Activated naive CD8-positive, alpha-beta T cell treated with anti-CD3 and anti-CD28 coated beads, Interleukin-2, amount 50 U/mL, for 16 hours (primary cell): ENCODE data around the gene SZRD1.

ENCODE experiments used
- DNase-seq: peaks from one replicate; pipeline ENCODE4 v3.0.0-alpha.2; 2020; ENCODE audit warnings: low read depth, low spot score

Gene SZRD1

DNA sequence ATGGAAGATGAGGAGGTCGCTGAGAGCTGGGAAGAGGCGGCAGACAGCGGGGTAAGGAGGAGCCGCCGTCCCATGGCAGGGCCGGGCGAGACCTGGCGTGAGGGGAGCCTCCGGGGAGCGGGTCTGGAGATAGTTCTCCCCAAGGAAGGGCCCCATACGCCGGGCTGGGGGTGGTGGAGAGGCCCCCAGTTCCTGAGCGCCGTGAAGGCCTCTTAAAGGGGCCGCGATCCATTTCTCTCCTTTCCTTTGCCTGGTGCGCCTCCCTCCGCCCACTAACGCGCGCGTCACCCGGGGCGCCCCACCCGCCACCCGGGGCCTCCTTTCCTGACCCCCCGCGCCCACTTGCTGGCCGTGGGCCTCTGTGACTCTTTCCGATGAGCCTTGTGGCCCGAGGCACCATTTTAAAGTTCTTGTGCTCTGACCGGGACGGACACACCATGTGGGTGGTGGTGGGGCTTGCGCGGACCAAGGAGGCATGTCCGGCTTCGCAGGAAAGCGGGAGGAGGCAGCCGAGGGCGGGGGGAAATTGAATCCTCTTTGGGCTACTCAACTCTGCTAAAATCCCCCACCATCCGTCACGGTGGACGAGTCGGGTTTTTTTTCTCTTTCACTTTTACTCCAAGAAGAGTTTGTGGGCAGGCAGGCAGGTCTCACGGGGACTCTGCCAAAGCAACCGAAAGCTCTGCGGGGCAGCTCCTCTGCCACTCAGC, 371 bp downstream of the SZRD1 start:
- DNase-seq = peak; percentile 73

DNA sequence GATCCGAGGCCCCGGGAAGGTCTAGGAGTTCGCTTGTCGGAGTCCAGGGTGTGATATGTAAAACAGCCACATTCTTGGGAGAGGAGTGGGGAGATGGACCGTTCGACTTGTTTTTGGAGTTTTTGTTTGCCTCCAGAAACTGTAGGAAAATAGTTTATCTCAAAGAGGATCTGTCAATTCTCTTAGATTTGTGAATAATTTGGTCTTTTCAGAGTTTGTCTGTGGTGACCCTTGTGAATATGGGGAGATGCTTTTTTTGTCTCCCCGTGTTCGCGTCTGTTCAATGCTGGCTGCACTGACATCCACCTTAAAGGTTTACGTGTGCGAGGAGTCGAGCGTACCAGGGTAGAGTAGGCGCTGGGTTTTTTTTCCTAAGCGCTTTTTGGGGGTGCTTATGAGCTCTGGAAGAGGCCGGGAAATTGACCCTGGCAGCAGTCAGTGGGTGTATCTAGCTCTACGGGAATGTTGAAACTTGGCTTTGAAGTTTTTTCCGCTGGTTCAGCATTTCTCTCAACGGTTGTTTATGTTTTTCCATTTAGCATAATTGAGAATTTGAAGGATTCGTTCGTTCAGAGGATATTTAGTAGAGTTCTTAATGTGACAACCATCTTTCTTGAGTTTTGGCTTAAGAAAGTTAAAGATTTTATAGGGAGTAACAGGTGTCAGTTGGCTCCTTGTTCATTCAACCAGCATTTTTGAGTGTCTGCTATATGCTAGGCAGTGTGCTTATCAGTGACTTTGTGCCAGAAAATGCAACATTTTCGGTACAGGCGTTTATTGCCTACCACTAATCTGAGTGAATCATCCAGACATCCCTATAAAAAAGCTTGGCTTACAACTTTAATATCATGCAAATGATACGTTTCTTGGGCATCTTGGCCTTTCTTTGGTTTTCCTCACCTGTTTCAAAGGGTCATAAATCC, 1.2 kb downstream of the SZRD1 start:
- DNase-seq = no peak

DNA sequence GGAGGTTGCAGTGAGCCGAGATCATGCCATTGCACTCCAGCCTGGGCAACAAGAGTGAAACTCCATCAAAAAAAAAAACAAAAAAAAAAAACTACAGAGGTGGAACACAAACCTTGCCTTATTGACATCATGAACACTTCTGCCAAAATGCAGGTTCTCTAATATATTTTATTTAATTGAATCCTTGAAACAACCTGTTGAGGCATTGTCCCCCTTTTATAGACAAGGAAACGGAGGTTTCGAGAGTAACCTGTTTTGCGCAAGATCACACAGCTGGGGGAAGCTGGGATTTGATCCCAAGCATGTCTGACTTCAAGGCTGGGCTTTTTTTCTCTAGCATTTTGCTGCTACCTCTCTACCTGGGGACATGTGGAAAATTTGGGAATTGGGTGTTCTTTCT, 2.8 kb downstream of the SZRD1 start:
- DNase-seq = no peak

DNA sequence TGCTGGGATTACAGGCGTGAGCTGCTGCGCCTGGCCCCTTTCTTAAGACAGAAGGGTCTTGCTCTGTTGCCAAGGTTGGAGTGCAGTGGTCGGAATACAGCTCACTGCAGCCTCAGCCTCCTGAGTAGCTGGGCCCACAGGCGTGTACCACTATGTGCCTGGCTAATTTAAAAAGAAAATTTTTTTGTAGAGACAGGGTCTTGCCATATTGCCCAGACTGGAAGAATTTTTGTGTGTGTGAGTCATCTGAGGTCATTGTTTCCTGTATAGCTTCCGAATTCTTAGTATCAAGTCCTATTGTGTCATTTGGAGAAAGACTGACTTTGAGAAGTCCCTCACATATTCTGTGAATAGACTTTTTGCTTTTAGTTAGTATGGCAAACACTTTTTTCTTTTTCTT, 4.7 kb downstream of the SZRD1 start:
- DNase-seq = no peak

DNA sequence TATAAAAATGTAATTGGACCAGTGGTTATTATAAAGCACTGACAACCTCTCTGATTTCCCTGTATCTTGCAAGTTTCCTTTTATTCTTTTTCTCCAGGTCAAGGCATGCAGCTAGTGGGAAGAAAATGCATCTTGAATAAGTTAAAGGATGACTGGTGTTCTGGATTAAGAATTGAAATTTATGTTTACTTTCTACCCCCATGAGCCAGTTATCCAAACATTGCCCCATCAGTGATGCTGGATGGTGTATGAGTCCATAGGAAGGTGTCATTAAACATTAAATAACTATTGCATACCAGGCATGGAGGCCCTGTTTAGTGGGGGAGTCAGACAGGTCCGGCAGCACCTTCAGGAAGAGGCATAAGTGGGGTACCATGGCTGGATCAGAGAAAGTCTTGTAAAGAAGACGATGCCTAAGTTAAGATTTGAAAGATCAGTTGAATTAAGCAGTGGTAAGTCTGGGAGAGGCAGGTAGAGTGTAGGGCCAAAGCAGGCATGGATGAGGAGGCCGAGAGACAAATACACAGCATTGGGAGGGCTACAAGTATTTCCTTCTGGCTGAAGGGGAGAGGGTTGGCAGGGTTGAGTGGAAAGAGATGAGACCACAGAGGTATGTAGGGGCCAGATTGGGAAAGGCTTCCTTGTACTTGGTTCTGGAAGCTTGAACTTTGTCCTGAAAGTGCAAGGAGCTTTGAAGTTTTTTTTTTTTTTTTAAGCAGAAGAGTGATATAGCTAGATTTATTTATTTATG, 5.7 kb downstream of the SZRD1 start:
- DNase-seq = no peak

DNA sequence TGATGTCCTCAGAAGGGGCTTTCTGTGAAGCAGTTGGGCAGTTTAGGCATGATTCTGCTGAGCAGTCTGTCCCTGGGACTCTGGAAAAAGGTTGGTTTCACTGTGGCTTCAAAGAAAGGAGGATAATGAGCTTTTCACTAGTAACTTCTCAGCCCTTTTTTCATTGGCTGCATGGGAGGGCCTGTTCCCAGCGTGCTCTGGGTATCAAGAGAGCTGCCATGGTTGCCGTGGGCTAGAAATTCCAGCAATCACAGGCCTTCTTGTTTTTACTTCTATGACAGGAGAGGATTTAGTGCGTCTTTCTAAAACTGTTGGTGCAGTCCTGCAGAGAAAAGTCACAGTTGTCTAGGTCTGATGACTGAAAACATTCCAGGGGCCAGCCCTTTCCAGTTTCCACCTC, 7.2 kb downstream of the SZRD1 start:
- no peak for DNase-seq

DNA sequence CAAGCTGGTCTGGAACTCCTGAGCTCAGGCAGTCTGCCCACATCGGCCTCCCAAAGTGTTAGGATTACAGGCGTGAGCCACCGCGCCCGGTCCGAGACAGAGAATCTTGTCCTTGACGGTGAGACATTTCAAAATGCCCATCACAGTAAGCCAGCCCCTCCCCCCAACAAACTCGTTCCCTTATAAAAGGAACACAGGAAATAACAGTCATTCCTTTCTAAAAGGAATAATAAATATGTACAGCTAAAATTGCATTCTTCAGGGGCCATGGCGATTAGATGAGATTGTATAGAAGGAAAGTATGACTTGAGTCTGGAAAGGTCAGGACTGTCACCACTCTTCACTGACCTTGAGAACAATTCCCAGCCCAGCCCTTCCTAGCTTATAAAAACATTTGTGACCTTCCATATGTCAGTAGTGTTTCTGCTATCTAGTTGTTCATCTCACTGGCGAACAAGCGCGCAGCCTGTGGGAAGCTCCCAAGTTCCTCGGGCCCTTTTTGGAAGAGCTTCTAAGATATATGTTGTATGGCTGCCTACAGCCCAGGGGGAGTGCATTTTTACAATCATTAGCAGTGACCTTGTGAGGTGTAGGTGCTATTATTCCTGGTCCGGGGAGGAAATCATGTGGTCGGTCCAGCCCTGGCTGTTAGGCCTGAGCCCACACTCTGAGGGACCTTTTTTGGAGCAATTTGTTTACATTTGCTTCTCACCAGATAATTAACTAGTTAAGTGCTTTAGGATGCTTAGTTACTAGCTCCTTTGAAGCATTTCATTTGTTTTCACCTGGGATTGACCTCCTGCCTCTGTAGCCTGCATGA, 8.7 kb downstream of the SZRD1 start:
- DNase-seq = no peak

DNA sequence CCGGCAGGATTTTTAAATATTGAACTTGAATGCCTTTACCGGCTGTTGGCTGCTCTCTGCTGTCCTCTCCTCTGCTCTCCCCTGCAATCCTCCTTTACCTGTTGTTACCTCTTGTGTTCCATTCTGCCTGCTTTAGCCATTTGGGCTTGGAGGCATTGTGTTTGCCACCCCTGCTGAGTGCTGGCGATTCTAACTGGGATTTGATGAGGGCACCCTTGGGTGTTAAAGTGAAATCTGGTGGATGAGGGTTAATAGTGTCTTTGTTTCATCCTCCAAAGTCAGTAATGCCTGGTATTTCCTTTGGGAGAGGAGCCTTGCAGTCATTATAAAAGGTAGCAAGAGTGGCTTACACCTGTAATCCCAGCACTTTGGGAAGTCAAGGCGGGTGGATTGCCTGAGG, 9.9 kb downstream of the SZRD1 start:
- no peak for DNase-seq

DNA sequence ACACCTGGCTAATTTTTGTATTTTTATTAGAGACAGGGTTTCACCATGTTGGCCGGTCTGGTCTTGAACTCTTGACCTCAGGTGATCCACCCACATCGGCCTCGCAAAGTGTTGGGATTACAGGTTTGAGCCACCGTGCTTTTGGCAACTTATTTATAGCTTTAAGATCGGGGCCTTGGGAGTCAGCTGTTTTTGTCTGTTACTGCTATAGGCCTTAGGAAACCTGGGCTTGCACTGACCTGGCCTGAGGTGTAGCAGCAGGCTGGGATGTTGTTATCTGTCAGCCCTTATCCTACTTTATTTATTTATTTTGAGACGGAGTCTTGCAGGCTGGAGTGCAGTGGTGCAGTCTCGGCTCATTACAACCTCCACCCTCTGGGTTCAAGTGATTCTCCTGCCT, 11.4 kb downstream of the SZRD1 start:
- no peak for DNase-seq

DNA sequence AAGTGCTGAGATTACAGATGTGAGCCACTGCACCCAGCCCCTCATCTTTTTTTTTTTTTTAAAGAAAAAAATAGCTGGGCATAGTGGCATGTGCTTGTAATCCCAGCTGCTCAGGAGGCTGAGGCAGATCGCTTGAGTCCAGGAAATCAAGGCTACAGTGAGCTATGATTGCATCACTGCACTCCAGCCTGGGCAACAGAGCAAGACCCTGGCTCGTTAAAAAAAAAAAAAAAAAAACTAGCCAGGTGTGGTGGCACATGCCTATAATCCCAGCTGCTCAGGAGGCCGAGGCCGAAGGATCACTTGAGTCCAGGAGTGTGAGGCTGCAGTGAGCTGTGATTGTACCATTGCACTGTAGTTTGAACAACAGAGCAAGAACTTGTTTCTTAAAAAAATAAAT, 13.8 kb downstream of the SZRD1 start:
- DNase-seq = no peak

DNA sequence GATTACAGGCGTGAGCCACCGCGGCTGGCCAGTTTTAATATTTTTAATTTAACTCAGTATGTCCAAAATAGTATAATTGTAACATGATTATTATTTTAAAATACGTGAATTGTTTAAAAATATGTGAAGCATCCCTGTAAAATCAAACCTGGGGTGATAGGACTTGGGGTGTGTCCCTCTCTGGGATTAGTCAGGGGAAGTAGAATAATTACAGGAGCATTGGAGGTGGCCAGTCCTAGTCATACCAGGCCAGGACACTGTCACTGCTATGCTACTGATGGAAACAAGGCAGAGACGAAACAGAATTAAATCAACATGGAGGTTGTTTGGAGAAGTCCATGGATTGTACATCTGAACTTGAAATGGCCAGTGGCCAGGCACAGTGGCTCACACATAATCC, 16.8 kb downstream of the SZRD1 start:
- no peak for DNase-seq

DNA sequence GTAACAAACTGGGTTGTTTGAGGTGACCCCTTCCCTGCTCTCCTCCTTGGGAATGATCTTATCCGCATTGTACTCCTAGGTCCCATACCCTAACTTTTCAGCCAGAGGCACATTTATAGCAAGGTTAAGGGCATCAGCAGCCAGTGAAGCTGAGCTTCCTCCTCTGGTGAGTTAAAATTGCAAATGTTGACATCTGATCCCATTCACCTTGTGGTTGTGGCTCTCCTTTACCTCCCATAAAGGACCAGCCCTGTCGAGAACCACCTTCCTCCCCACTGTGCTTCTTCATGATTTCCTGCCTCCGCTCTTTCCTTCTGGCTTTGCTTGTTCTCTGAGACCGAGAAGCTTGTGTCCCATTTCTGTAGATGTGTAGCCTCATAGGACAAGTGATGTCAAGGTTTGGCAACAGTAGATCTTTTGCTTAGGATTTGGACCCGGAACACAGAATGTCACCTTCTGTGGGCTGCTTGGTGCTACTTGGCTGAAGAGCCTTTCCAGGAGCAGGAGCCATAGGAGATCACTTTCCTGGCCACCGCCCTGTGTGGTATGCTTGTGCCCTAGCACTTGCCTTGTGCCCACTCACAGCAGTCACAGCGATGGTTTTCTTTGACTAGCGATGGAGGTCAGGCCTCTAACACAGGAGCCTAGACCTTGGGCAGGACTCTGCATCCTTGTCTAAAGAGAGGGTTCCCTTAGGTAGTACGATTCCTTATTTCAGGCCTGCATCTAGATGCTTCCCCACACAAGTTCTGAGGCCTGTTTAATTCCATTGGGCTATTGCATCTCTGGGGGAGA, 18.8 kb downstream of the SZRD1 start:
- no peak for DNase-seq

DNA sequence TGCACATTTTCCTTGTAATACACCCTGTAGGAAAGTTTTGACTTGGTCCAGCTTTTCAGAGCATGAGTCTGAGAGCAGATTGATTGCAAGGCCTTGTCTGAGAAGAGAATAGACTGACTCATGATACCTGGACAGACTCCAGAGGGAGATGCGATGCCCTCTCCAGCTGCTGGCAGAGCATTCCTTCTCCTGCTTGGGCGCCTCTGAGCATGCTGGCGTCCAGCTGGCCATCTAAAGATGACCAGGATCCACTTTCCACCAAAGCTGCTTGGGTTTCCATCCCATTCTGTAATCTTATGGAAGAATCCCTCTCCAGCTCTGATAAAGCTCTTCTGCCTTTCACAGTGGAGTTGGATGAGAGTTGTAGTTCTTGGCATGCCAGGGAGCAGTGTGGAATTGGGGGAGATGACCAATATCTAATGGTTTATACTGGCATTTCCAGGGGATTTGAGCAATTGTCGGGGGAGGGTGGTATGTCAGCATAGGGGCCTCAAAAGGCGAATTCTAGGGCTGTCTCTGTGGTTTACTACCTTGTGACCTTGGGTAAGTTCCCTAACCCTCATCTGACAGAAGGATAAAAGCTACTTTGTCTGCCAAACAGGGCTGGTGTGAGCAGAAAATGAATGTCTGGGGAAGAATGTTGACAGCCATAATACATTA, 19.5 kb downstream of the SZRD1 start:
- DNase-seq = no peak

DNA sequence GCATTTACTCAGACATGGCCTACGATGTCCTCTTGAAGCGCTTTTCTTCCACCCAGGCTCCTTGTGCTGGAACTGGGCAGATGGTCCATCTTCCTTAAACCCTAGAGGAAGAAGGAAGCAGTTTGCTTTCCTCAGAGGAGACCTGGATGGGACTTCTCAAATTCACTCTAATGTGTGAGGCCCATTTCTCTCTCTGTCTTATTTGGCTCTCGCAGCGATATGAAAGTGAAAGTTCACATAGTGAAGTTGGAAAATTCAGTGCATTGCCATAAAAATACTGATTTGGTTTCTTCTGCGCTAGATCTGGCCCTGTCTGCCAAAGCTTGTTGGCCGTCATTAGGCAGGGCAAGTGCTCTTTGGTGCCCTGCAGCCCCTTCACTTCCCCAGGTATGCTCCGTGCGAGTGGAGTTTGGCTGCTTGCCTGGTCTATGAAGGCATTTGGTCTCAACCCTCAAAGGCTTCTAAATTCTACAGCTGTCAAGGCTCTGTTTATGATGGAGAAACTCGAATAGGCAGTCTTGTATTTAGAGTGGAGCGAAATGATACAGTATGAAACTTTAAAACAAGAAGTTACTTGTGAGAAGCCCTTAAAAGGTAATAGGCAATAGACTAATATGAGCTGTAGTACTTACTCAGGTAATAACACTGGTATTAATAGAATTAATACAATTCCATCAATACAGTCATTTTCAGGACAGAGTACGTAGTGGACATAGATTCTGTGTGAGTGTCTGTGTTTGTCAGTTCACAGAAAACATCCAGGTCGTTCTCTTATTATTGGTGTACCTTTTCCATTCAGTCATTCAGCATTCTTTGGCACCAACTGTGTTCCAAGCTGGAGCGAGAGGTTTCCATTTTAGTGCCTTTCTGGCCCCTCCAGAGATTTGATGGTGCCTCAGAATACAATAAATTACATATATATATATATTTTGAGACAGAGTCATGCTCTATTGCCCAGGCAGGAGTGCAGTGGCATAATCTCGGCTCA, 20.5 kb downstream of the SZRD1 start:
- no peak for DNase-seq

DNA sequence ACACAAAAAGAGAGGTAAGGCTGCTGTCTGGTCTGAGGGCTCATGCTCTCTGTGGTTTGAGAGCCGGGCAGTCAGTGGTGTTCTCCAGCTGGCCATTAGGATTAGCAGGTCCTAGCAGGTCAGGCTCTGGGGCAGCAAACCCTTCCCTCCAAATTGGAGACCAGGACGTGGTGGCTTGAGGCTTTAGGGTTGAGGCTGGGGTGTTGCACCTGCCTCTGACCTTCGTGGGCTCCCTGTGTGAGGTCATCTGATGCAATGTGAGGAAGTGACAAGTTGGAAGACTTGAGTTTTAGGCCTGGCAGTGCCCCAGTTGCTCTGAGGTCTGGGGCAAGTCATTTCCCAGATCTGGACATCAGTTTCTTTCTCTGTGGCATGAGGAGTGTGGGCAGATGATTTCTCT, 24.4 kb downstream of the SZRD1 start:
- no peak for DNase-seq

DNA sequence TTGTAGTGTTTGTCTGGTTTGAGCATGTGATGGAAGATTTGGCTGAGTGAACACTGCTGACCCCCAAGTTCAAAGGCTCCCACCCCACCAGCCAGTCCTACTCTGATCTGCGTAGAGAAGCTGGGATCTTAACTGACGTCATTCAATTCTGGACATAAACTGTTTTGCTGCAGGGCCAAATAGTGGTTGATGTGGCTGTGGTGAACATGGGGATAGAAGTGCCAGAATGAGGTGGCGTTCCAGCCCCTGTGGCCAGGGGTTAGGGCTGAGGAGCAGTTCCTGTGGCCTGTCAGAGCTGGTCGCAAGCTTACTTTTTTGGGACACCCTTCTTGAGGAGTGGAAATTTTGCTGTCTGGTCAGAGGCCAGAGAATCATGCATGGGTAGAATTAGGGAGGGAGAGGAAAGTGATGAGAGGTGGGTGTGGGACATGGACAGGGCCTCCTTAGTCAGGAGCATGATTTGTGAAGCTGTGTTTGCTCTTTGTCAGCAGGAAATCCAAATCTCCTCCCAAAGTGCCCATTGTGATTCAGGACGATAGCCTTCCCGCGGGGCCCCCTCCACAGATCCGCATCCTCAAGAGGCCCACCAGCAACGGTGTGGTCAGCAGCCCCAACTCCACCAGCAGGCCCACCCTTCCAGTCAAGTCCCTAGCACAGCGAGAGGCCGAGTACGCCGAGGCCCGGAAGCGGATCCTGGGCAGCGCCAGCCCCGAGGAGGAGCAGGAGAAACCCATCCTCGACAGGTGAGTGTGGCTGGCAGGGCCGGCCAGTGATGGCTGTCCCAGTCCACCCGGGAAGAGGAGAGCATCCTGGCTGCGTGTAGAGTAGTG, 25.9 kb downstream of the SZRD1 start:
- no peak for DNase-seq

DNA sequence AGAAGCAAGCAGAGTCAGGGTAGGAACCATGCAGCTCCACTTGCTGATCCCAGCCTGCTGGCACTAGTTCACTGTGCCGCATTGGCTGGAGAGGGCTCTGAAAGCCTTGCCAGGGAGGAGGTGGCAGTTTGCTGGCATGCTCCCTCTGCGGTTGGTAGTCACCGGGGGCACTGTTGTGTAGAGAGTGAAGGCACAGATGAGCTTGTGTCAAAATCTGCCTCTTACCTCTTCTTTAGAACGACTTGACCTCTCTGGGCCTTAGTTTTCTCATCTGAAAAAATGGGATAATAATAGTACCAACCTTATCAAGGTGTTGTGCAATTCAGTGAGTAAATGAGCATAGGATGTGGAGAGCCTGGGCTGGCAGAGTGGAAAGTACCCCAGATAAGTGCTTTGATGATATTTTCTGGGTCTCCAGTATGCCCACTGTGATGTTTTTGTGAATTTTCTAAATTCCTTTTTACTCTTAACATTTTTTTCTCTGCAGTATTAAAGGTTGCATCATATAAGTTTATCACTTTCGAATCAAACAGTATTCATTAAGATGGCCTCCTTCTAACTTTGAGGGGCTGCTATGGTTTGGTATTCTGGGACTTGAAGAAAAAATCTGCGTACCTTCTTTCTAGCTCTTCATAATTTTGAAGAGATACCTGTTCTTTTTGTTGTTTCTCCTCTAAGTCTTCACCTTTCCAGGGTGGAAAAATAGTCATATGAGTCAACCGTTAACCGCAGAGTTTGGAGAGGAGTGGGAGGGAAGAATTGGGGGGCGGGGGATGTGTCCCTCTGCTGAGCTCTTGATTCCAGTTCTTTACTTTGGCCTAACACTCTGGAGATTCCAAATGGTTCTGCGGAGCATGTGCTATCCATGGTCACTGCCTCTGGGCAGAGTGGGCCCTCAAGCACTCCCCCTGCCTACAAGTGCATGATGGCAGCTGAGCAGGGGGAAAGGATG, 26.8 kb downstream of the SZRD1 start:
- no peak for DNase-seq
